Hematopoietic multipotent progenitor cell treated with erythropoietin and hydrocortisone succinate and interleukin-3 and kit ligand, for 8 days (in vitro differentiated cells): Measurements from ENCODE around the gene PRDM5.

Experiments used
- DNase-seq: peaks from one replicate; pipeline ENCODE4 v3.0.0-alpha.2; 2015

PRDM5 gene

DNA sequence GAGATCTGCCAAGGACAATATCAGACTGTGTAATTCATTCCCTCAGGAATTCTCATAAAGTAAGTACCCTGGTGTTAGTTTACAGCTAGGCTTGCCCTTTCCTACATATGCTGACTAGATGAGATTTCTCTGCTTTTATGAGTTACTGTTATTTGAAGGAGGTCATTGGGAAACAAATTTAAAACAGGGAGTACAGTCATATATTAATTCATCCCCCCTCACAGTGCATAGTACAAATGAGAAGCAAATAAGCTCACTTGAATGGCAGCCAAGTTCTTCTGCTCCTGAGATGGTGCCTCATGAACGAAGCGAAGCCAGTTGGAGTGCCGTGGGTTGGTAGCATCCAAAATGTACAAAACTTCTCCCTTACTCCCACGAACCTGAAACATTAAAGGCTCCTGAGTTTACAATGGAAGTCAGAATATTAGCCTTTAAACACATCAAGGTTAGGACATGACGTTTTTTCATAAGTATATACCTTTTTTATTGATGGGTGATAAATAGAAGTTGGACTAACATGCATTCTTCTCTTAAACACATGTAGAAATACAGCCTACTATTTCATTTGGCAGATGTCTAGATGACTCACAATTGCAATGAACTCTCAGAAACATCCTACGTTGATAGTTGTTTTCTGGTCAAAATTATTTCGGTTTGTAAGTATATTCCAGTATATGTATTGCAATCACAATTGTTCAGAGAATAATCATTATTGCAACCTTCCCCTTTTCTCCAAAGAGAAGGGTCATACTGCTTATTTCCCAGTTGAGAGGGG lies 69.2 kb downstream of the PRDM5 start:
- DNase-seq = no peak

DNA sequence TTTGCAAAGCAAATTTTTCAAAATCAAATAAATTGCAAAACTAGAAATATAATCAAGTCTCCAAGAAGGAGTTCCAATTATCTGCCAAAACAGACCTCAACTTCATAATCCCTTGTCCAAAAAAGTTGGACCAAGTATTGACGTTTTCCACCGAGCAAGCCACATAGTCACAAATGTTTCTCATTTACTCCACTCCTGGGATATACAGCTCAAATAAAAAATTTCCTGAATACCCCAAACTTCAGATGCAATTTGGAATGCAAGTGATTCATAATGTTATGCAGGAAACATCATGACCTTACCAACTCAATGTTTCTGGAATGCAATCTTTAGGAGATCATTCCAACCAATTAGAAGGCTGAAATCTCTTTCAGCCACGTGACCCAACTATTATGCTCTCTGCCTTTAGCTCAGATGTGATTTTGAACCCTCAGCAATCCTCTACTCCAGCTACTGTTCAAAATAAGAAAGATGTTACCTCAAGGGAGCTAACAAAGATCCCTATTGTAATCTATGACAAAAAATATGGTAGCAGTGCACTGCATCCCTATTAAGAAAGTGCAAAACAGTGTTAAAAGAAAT lies 72.4 kb downstream of the PRDM5 start:
- no peak for DNase-seq

DNA sequence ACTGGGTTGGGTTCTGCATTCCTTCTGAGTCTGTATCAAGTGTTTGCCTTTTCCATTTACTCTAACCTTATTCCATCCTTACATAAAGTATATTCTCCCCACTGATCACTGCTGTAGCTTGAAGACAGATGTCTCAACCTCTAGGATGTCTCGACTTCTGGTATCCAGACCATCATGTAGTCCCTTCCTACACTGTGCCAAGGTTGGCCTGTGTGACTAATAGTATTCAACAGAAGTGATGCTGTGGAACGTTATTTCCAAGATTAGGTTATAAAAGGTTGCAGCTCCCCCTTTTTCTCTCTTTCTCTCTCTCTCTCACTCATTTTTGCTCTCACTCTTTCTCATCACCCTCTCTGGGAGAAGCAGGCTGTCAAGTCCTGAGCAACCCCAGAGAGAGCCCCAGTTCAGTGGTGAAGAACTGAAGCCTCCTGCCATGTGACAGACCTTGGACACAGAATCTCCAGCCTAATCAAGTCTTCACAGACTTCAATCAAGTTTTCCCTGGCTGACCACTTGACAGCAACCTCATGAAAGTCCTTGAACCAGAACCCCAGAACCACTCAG lies 75.4 kb downstream of the PRDM5 start:
- DNase-seq = no peak

DNA sequence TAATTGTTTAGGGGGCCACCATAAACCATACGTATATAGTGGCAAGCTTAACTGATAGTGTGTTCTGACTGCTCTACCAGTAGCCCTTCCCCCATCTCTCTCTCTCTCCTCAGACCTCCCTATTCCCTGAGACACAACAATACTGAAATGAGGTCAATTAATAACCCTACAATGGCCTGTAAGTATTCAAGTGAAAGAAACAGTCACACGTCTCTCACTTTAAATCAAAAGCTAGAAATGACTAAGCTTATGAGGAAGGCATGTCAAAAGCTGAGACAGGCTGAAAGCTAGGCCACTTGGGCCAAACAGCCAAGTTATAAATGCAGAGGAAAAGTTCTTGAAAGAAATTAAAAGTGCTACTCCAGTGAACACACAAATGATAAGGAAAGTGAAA lies 78.0 kb downstream of the PRDM5 start:
- no peak for DNase-seq

DNA sequence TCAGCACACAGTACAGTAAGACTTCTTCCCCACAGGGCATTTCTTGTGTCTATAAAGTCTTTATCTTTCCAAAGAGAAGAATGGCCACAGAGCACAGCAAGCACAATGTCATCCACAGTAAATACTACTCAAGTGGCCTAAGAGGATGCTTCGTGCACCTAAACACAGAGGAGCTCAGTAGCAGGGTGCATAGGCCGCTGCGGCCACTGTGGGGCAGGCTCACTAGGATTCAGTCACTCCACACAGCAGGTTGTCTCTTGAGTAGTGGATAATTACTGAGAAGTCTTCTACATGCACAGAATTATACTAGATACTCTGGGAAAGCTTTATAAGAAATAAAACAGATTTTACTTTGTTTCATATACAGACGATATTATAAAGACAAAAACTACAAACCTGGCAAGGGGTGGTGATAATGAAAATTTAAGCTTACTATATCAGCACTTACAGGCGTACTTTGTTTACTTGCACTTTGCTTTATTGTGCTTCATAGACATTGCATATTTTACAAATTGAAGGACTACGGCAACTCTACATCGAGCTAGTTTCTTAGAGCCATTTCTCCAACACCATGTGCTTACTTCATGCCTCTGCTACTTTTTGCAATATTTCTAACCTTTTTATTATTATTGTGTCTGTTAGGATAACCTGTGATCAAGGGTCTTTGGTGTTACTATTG lies 78.5 kb downstream of the PRDM5 start:
- no peak for DNase-seq

DNA sequence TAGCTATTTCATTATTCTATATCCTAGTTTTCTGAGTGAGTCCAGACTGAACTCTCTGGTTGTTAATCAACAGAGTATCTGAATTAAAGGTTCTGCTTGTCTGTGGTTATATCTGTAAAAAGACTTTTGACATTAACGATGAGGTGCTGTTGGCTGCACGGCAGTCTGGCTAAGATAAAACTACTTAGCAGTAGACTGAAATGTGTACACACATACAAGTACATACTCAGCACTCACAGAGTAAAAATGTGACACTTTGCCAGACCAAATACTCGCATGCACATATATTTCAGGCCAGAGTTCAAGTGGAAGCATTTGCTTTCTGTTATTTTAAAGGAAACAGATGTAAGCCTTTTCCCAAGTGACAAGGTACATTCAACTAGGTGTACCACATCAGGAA lies 80.5 kb downstream of the PRDM5 start:
- no peak for DNase-seq

DNA sequence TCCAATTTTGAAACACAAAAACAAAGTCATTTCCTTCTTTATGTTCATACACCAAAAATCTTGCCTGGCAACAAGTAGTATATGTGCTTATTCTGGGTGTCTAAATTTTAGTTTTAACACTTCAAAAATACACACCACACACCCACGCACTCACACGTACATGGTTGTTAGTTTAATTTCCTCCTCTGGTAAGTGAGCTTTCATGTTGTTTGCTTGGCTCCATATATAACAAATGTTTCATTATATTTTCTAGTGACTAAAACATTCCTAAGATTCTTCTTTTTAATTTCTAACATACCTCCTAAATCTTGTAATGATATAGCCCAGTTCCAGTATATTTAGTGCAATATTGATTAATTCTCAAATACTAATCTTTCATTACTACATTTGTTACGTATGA lies 80.9 kb downstream of the PRDM5 start:
- no peak for DNase-seq

DNA sequence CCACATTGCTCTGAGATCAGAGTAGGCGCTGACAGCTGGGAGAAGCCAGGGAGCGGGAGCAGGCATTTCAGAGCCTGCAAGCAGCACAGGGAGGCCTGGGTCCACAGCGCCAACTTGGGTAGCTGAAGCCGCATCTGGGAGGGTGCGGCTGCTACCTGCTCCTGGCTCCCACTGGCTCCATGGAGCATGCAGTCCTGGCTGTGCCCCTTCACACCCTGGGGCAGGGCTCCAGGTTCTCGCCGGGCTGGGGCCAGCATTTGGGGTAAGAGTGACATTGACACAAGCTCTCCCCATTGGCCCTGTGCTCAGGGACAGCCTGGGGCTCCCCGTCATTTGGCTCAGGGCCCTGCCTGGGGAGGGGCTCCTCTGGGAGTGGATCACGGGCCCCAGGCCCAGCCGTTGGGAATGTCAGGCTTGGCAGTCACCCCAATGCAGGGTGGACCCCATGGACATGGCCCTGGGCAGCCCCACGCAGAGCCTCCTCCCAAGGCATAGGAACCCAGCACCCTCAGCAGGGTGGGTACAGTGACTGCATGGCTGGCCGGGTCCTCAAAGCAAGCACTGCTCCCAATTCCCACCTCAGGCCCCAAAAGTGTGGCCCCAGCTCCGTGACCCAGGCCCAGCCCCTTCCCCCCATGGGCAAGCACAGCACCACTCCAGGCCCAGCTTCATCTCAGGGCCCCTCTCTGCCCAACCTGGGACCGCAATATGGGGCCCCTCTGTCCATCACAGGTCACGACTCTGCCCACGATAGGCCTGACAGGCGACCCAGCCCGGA lies 82.4 kb downstream of the PRDM5 start:
- no peak for DNase-seq

DNA sequence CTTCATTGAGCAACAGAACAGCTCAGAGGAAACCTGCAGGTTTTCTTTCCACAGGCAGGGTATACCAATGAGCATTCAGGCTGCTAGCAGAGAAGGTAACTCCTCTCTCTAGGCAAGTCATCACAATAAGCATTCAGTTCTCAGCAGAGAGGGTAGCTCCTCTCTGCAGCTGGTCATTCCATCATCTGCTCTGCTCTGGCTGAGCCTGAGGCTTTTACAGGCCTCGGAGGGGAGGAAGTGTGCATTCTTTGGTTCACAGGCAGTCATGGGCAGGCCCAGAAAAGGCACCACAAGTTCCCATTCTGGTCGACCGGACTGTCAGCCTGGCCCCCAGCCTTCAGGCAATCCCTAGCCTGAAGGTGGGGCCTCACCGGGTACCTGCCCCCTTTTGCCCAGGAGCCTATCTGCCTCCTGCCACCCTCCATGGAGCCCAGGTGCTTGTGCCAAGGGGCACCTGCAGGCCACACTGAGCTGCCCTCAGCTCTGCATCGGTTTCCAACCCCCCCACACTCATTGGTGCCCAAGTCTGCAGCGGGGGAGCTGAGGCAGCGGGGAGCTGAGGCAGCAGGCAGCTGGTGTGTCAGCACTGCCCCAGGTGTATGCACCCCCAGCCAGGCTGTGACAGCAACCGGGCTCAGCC lies 83.1 kb downstream of the PRDM5 start:
- DNase-seq = no peak

DNA sequence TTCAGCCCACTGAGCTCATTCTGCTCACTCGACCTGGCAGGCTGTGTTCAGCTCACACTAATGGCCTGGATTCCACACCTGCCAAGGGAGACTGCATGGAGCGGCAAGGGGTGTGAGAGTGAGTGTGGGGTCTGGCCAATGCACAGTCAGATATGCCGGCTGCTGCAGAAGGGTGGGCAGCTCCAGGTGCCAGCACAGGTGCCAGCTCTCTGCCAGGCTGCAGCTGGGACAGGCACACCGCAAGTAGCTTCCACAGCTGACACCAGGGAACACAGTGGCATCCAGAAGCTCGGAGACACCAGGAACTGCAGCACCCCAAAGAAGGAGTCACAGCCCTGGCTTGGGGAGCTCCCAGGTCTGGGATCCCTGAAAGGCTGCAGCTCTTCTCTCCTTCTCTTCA lies 83.7 kb downstream of the PRDM5 start:
- DNase-seq = no peak

DNA sequence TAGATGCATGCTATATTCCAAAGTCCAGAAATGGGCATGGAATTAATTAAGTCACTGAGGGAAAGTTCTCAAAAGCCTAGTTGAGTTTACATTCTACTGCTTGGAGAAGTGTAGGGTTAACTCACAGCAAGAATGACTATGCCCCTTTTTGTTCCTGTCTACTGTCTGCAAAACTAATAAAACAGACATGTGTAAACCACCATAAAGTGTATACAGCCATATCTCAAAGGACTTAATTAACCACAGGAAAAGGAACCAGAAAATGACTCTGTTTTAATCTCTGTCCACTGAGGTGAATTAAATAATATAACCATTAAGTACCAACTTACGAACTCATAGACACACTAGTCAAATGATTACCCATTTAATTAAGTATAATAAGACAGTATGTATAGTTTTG lies 84.9 kb downstream of the PRDM5 start:
- DNase-seq = no peak

DNA sequence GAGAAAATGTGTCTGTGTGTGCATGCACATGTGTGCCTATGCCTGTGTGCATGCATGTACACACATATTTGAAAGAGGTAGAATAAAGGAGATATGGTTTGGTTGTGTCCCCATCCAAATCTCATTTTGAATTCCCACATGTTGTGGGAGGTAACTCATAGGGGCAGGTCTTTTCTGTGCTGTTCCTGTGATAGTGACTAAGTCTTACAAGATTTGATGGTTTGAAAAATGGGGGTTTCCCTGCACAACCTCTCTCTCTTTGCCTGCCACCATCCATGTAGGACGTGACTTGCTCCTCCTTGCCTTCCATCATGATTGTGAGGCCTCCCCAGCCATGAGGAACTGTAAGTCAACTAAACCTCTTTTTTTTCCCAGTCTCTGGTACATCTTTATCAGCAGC lies 87.2 kb downstream of the PRDM5 start:
- DNase-seq = no peak

DNA sequence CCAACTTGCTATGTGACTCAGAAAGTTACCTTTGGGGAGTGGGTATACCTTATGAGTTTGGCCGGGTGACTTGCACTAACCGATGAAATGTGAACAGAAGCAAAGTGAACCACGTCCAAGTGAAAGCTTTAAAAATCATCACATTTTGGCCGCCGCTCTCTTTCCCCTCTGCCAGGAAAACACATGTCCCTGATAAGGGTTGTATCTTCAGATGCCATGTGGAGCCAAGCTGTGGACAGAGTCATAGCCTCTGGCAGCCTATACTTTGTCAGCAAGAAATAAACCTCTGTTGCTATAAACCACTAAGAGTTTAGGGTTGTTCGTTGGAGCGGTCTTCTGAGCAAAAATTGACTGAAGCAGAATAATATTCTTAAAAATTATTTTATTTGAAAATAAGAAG lies 92.3 kb downstream of the PRDM5 start:
- DNase-seq = peak; percentile 55

DNA sequence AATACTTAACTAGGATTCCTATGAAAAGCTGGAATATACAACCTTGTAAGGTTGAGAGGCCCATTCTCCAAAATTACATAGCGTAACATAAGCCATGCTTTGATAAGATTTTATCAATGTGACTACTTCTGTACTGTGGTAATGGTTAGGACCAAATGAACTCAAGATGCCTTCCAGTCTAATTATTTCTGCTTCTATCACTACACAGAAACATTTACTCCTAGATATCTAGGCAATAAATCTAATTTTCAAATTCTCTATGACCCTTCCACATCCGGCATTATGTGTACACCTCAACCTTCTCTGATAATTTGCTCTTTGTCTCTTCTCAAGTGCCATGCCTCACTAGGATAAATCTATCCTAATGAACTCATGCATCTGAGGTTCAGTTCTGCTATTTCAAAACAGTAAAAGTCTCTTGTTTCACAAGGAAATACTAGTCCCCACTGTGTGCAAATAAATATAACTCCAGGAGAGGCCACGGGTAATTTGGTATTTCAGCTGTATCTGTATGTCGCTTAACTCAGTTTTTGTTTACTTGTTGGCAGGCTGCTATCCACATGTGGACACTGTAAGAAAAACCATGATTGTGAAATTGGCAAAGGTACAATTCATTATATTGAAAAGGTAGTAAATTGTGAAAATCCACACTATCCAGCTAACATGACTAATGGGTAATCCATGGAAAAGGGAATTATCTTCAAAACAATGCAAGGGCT lies 93.3 kb downstream of the PRDM5 start:
- no peak for DNase-seq

DNA sequence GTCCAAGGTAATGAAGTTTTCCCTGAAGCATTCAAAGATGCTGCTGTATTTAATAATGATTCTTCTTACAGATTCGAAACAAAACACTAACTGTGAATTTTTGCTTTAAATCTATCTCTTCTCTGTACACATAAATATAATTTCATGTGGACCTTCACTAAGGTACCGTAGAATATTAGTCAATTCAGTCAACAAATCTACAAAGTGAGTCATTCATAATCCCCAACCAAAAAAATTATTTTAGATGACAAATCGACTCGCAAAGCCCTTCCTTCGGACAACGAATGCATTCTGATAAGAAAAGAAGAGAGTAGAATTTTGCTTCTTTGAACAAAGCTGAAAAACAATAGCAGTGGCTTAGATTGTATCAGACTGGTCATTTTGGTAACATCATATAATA lies 95.7 kb downstream of the PRDM5 start:
- DNase-seq = no peak

DNA sequence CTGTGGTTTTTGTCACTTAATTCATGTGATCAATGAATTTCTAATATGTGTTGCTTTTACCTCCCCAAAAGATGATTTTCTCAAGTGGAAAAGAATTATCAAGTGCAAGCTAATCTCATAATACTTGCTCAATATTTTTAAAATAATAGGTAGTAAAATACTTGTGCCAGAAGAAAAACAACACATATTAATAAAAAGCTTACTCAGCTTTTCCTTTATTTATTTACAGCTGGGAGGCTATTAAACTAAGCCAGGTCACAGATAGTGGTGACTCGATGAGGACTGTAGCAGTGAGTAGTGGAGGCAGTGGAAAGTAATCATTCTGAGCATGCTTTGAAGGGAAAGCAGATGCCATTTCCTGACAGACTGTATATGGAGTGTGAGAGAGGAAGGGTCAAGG lies 96.1 kb downstream of the PRDM5 start:
- no peak for DNase-seq

DNA sequence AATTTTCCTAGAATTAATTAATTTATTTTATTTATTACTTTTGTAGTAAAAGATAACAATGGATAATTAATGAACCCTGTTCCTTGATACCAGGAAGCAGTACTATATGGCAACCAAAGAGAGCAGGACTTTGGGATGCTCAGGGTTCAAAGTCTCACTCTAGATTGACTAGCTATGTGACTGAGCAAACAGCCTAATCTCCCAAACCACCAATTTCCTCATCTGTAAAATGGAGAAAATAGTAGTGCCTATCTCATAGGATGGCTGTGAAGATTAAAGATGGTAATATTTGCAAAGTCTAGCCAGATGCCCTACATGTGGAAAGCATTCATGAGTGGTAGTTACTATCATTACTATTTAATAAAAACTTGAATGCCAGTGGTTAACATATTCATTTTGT lies 97.6 kb downstream of the PRDM5 start:
- no peak for DNase-seq

DNA sequence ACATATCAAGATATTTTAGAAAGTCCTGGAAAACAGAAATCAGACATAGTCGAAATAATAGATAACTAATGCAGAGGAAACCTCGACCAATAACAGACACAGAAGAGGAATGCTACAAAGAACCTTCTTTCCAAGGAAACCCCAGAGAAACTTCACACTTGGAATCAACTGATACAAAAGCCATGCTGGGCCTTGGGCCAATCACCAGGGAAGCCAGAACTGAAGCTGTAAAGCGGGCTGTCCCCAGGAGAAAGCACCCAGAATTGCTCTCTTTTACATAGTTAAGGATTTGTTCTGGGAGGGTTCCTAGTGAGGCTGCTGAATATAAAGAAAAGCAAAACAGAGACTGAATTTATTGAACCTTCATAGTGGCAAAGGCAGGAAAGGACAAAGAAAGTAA lies 100.5 kb downstream of the PRDM5 start:
- no peak for DNase-seq

DNA sequence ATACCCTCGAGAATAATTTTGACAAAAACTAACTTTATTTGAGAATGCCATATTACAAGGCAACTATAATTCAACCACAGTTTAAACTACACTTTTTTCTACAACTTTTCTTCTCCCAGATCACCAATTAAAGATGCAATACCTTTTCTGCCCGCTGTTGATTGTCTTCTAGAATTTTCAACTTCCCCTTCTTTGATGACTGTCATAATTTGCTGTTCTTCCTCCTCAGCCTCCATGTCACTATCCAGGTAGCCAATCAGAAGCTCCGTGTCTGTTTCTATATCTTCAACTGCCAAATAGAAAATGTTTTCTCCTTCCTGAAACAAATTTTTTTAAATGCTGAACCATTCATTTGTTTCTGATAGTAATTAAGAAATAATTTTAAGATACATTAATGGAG lies 101.5 kb downstream of the PRDM5 start:
- no peak for DNase-seq

DNA sequence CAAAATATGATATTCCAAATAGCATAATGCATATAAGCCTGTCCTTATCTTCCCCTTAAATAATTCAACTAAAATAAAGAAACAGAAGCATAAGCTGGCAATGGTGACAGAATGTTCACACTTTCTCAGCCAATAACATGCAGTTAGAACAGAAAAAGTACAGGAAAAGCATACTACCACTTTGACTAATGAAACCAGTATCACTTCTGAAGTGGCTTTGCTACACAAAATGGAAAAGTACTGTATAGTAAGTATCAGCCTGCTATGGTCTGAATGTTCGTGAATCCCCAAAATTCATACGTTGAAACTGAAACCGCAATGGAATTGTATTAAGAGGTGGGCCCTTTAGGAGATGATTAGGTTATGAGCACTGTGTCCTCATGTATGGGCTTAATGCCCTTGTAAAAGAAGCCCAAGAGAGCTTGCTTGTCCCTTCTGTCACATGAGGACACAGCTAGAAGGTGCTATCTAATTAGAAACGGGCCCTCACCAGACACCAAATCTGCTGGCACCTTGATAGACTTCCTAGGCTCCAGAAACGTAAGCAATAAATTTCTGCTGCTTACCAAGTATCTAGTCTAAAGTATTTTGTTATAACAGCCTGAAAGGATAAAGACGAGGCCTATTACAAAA lies 102.6 kb downstream of the PRDM5 start:
- DNase-seq = no peak

DNA sequence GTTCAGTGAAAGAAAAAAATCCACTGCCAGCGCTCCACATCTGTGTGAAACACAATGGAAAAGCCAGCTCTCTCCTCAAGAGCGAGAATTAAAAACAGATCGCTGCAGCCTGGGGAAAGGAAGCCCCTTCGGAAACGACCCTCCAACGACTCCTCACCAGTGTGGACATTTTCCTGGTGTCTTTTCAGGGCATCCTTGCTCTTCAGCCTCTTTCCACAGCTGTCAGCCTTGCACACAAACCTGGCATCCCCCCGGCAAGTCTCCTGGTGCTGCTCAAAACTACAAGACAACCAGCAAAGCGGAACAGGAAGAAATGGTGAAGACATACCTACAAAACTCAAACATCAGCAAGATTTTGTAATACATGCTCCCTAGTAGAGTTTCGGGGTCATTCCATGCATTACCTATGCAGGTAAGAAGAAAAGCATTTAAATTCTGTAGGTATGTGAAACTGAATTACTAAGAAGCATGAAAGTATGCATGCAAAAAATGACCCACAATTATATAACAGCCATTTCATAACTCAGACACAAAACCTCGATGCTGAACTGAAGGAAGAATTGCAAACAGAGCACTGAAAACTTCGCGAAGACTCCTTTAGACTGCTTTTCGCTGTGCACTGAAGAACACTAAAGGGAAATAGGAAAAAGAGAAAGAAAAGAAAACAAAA lies 106.1 kb downstream of the PRDM5 start:
- DNase-seq = no peak
